Suprapubic skin (tissue), 4 donors: ENCODE data around the gene LRRC8E. TPM values are rescaled to one million over a fixed set of nuclear protein-coding genes. Genes with fewer than 3 reads are reported as not detected.
A peak's percentile ranks its signal among the peaks of the same experiment; 100 is the strongest.

Experiments used
- DNase-seq, 2 donors: peaks; one replicate each; pipeline ENCODE4 v3.0.0-alpha.2; 2019; ENCODE audit warnings: low spot score in 2 of 2
- H3K27ac ChIP-seq: fragments of 200-600 bp; sonication (generic); one replicate; pipeline ENCODE4 v1.5.1; 2019
- H3K27me3 ChIP-seq: fragments of 200-600 bp; sonication (generic); one replicate; pipeline ENCODE4 v1.5.1; 2019
- H3K36me3 ChIP-seq: fragments of 200-600 bp; sonication (generic); one replicate; pipeline ENCODE4 v1.5.1; 2019
- H3K4me1 ChIP-seq: fragments of 200-600 bp; sonication (generic); one replicate; pipeline ENCODE4 v1.5.1; 2019
- H3K4me3 ChIP-seq: fragments of 200-600 bp; sonication (generic); one replicate; pipeline ENCODE4 v1.5.1; 2019; ENCODE audit warnings: mild to moderate bottlenecking
- H3K9me3 ChIP-seq: fragments of 200-600 bp; sonication (generic); one replicate; pipeline ENCODE4 v1.5.1; 2019
- EP300 ChIP-seq: sonication (generic); formaldehyde crosslinking; IDR thresholded peaks from one replicate; pipeline ENCODE4 v1.6.1; 2017; ENCODE audit warnings: antibody characterized with exemption
- POLR2A ChIP-seq, 2 donors: fragments of 450-650 bp; IDR thresholded peaks; one replicate each; pipeline ENCODE4 v1.6.1; 2017; ENCODE audit warnings: antibody characterized with exemption in 2 of 2, mild to moderate bottlenecking in 2 of 2, moderate library complexity in 2 of 2
- POLR2AphosphoS5 ChIP-seq, 3 donors: sonication (generic); formaldehyde crosslinking; IDR thresholded peaks; one replicate each; pipeline ENCODE4 v1.6.1; 2017; ENCODE audit warnings: antibody characterized with exemption in 3 of 3
- WGBS: methylation state at CpG from one replicate; pipeline ENCODE4 v1.1.5; 2018; 5-methylcytosine and 5-hydroxymethylcytosine counted together
- total RNA-seq, 4 donors: library from RNA; depleted of rRNA; stranded (reverse); fragments of >200 nt; gene quantifications; one replicate each; pipeline ENCODE4 v1.1.0, GENCODE V29; 2016
- TF ChIP-seq, protein P1 (sequence below), 2 donors: fragments of 200-600 bp in 1 of 2; fragments of 450-650 bp in 1 of 2; sonication (generic) in 1 of 2; IDR thresholded peaks; one replicate each; pipeline ENCODE4 v1.5.1; 2016 to 2019; ENCODE audit warnings: antibody characterized with exemption in 2 of 2, mild to moderate bottlenecking in 1 of 2, moderate library complexity in 1 of 2

The LRRC8E gene
- total RNA-seq: 10 to 100 TPM; 15.2 to 41.6 (median 30.9) TPM

DNA sequence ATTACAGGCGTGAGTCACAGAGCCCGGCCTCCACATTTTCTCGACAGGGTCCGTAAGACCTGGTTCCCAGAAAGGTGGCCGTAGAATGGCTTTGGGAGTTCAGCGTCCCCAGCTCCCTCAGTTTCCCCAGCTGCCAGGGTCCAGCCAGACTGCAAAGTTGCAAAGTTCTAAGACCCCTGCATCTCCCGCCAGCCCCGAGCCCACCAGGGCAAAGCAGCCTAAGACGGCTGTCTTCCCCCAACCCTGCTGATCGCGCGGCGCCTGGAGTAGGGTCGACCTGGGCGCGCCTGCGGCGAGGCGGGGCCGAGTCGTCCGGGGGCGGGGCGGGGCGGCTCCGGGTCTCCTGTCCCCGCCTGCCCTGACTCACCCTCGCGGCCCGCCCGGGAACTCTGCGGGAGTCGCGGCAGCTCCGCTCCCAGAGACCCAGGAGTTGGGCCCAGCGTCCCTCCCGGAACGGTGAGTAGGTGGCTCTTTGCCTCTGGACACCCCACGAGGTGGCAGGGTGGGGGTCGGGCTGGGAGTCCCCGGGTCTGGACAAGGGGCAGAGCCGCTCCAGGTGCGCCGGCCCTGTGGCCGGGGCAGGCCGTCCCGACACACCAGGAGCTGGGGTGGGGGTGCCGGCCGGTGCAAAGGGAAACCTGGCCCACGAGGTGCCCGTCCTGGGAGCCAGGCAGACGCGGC, at the start of gene LRRC8E:
TSS of gene LRRC8E (plus strand) at position 366 of the 681 bp plus-strand sequence. CDS start 7,094 bp downstream, outside the sequence.
- Histone ChIP-seq H3K27ac (peak within 1 kb of the TSS; percentile 18), H3K9me3 (no peaks in the 10 kb centered on the region), H3K4me1 (peaks cover 17% of the 10 kb centered on the region), H3K36me3 (no peaks in the 10 kb centered on the region), H3K27me3 (peaks cover 10% of the 10 kb centered on the region), H3K4me3 (peak within 1 kb of the TSS; percentile 57)
- WGBS: 15% methylated on average over 12 of the region's 53 CpGs
- TF ChIP-seq POLR2AphosphoS5 (IDR thresholded peaks at IDR 0.05) (no peak), EP300 (no peak), POLR2A (IDR thresholded peaks at IDR 0.05) (no peak)
- TF ChIP-seq, protein P1, sequence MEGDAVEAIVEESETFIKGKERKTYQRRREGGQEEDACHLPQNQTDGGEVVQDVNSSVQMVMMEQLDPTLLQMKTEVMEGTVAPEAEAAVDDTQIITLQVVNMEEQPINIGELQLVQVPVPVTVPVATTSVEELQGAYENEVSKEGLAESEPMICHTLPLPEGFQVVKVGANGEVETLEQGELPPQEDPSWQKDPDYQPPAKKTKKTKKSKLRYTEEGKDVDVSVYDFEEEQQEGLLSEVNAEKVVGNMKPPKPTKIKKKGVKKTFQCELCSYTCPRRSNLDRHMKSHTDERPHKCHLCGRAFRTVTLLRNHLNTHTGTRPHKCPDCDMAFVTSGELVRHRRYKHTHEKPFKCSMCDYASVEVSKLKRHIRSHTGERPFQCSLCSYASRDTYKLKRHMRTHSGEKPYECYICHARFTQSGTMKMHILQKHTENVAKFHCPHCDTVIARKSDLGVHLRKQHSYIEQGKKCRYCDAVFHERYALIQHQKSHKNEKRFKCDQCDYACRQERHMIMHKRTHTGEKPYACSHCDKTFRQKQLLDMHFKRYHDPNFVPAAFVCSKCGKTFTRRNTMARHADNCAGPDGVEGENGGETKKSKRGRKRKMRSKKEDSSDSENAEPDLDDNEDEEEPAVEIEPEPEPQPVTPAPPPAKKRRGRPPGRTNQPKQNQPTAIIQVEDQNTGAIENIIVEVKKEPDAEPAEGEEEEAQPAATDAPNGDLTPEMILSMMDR (IDR thresholded peaks at IDR 0.05): no peak
- peak in 1 of 2 donors; percentile 69 for DNase-seq

DNA sequence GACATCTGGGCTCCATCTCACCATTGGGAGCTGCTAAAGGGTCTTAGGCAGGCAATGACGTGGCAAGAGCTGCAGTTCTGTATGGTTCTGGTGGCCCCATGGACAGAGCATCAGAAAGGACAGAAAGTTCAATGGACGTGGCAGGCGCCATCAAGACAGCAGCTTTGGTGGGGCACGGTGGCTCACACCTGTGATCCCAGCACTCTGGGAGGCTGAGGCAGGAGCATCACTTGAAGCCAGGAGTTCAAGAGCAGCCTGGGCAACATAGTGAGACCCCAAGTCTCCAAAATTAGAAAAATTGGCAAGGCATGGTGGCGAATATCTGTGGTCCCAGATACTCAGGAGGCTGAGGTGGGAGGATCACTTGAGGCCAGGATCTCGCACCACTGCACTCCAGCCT, 48.8 kb upstream of the LRRC8E start:
- H3K36me3 ChIP-seq: no peaks in the 10 kb centered on the region
- WGBS: 99% methylated on average over 6 of the region's 6 CpGs
- H3K9me3 ChIP-seq: no peaks in the 10 kb centered on the region
- TF ChIP-seq EP300: no peak
- H3K27ac ChIP-seq: no peak overlapping the region
- DNase-seq: no peak
- peaks cover 6% of the 10 kb centered on the region for H3K4me1 ChIP-seq
- no peaks in the 10 kb centered on the region for H3K27me3 ChIP-seq
- no peak overlapping the region for H3K4me3 ChIP-seq

DNA sequence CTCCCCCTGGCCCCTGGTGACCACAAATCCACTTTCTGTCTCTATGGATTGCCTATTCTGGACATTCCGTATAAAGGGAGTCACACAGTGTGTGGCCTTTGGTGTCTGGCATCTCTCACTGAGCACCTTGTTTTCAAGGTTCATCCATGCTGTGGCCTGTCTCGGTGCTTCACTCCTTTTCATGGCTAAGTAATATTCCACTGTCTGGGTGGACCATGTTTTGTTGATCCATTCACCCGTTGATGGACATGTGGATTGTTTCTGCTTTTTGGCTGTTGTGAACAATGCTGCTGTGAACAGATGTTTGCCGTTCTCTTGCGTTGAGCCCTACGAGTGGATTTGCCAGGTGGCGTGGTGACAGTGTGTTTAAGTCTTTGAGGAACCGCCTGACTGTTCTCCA, 47.7 kb upstream of the LRRC8E start:
- Histone ChIP-seq H3K9me3 (no peaks in the 10 kb centered on the region), H3K4me3 (no peak overlapping the region), H3K27ac (no peak overlapping the region), H3K36me3 (no peaks in the 10 kb centered on the region), H3K27me3 (no peaks in the 10 kb centered on the region), H3K4me1 (peaks cover 6% of the 10 kb centered on the region)
- no peak for TF ChIP-seq POLR2AphosphoS5 (IDR thresholded peaks at IDR 0.05)
- no peak for TF ChIP-seq POLR2A (IDR thresholded peaks at IDR 0.05)
- TF ChIP-seq EP300: no peak
- TF ChIP-seq, protein P1 (IDR thresholded peaks at IDR 0.05): no peak
- 80% methylated on average over 8 of the region's 8 CpGs for WGBS
- no peak for DNase-seq

DNA sequence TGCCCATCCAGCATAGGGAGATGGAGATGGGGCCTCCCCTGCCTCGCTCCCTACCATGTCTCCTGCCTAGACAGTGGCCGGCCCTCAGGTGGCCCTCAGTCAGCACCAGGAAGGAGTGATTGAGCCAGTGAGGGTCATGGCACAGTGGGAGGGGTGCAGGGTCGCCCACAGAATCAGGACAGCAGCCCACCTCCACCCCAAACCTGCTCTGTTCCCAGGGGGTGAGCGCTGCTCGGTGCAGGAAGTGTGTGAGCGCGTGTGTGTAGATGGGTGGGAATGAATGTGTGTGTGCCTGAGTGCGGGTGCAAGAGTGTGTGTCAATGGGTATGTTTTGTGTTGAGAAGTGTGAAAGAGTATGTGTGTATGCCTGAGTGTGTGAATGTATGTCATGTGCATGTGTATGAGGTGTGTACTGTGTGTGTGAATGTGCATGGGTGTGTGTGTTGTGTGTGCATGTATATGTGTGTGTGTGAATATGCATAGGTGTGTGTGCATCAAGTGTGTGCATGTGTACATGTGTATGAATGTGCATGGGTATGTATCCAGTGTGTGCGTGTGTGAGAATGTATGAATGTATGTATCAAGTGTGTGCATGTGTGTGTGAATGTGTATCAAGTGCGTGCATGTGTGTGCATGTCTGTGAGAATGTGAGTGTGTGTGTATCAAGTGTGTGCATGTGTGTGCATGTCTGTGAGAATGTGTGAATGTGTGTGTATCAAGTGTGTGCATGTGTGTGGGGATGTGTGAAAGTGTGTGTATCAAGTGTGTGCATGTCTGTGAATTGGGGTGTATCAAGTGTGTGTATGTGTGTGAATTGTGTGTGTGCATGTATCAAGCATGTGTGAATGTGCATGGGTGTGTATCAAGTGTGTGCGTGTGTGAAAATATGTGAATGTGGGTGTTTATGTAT, 46.3 kb upstream of the LRRC8E start:
- WGBS: 91% methylated on average over 10 of the region's 11 CpGs
- TF ChIP-seq POLR2A (IDR thresholded peaks at IDR 0.05): no peak
- no peak for TF ChIP-seq EP300
- TF ChIP-seq, protein P1 (IDR thresholded peaks at IDR 0.05): no peak
- TF ChIP-seq POLR2AphosphoS5 (IDR thresholded peaks at IDR 0.05): no peak
- no peak for DNase-seq
- no peaks in the 10 kb centered on the region for H3K27me3 ChIP-seq
- H3K36me3 ChIP-seq: no peaks in the 10 kb centered on the region
- peaks cover 6% of the 10 kb centered on the region for H3K4me1 ChIP-seq
- H3K9me3 ChIP-seq: no peaks in the 10 kb centered on the region
- no peak overlapping the region for H3K27ac ChIP-seq
- H3K4me3 ChIP-seq: no peak overlapping the region

DNA sequence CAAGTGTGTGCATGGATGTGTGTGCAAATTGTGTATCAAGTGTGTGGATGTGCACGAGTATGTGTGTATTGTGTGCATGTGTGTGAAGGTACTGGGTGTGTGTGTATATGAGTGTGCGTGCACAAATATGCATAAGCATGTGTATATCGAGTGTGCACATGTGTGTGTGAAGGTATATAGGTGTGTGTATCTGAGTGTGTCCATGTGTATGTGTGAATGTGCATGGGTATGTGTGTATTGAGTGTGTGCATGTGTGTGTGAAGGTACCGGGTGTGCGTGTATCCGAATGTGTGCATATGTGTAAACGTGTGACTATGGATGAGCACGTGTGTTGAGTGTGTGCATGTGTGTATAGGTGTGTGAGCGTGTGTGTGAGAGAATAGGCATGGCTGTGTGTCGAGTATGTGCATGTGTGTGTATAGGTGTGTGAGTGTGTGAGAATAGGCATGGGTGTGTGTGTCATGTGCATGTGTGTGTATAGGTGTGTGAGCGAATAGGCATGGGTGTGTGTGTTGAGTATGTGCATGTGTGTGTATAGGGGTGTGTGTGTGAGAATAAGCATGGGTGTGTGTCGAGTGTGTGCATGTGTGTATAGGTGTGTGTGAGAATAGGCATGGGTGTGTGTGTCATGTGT, 45.5 kb upstream of the LRRC8E start:
- no peak for TF ChIP-seq EP300
- no peak for TF ChIP-seq POLR2AphosphoS5 (IDR thresholded peaks at IDR 0.05)
- TF ChIP-seq, protein P1 (IDR thresholded peaks at IDR 0.05): no peak
- no peak for TF ChIP-seq POLR2A (IDR thresholded peaks at IDR 0.05)
- H3K9me3 ChIP-seq: no peaks in the 10 kb centered on the region
- no peak overlapping the region for H3K27ac ChIP-seq
- WGBS: 93% methylated on average over 12 of the region's 12 CpGs
- peaks cover 3% of the 10 kb centered on the region for H3K4me1 ChIP-seq
- H3K27me3 ChIP-seq: no peaks in the 10 kb centered on the region
- no peak overlapping the region for H3K4me3 ChIP-seq
- H3K36me3 ChIP-seq: peaks cover under 1% of the 10 kb centered on the region
- DNase-seq: no peak
